Activated CD4-positive, alpha-beta T cell treated with anti-CD3 and anti-CD28 coated beads, Interleukin-2, amount 10 ng/mL, durations not matched to agents 7 days and 5 days (primary cell): ENCODE results near the gene HTR7. TPM values are rescaled to one million over a fixed set of nuclear protein-coding genes. Genes with fewer than 3 reads are reported as not detected.
"Not testable (repeated sequence)": the region's sequence is repeated elsewhere in the genome, so short reads cannot be mapped to it uniquely, and the experiment has no call there.

Experiments used
- CTCF ChIA-PET: fragments of 350-600 bp; sonication (Branson Sonifier 250); formaldehyde crosslinking; loops from one replicate; lab custom pipeline; 2021; ENCODE audit warnings: antibody characterized with exemption; lab: Charles Lee
- POLR2A ChIA-PET: fragments of 350-600 bp; sonication (Branson Sonifier 250); formaldehyde crosslinking; loops from one replicate; lab custom pipeline; 2021; ENCODE audit warnings: antibody characterized with exemption; lab: Charles Lee
- DNase-seq: peaks from one replicate; pipeline ENCODE4 v3.0.0-alpha.2; 2020
- H3K27ac Mint-ChIP-seq: one replicate; pipeline ENCODE4 v1.8.0; 2021; ENCODE audit warnings: mild to moderate bottlenecking, moderate library complexity, mixed read lengths
- H3K27me3 Mint-ChIP-seq: one replicate; pipeline ENCODE4 v1.8.0; 2021; ENCODE audit warnings: mixed read lengths
- H3K36me3 Mint-ChIP-seq: one replicate; pipeline ENCODE4 v1.8.0; 2021; ENCODE audit warnings: low read depth, mixed read lengths
- H3K4me1 Mint-ChIP-seq: one replicate; pipeline ENCODE4 v1.8.0; 2021; ENCODE audit warnings: mixed read lengths
- H3K4me3 Mint-ChIP-seq: one replicate; pipeline ENCODE4 v1.8.0; 2021; ENCODE audit warnings: mild to moderate bottlenecking, moderate library complexity, mixed read lengths
- H3K9me3 Mint-ChIP-seq: one replicate; pipeline ENCODE4 v1.8.0; 2021; ENCODE audit warnings: mixed read lengths
- total RNA-seq, 2 experiments: library from RNA; stranded (reverse); gene quantifications; one replicate each; pipeline ENCODE4 v1.2.3, GENCODE V29; 2021

Gene HTR7
- total RNA-seq, 2 experiments from 2014 or later: not detected

DNA sequence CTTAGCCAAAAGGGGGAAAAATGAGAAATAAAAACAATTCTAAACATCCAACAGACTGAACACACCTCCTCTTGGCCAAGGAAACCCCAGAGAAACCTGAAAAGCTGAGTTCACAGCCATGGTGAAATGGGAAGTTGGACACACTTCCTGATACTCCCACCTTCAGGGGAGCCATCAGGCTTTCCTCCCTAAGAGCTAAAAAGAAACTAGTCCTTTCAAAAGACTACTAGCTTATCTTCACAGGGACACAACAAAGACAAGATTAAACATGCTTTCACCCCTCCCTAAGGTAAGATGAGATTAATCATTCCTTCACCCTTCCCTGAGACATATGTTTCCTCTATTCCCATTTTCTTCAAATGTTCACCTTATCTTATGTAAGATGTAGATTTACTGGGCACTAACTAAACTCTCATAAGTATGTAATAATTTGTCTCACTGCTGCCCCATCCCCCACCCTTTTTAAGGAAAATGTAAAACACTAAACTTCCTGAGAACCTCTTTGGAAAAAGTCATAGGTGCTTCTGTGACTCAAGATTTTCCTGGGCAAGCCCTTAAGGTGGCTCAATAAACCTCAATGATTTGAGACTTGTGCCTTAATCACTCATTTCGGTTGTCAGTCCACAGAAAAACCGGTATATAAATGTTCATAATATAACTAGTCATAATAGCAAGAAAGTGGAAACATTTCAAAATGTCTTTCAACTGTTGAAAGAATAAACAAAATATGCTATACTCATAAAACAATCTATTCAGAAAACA, 40.5 kb downstream of the HTR7 start:
- no peaks in the 10 kb centered on the region for H3K9me3 Mint-ChIP-seq
- CTCF ChIA-PET: no interaction called here
- POLR2A ChIA-PET: no interaction called here
- DNase-seq: no peak
- no peaks in the 10 kb centered on the region for H3K36me3 Mint-ChIP-seq
- no peaks in the 10 kb centered on the region for H3K4me1 Mint-ChIP-seq
- H3K27ac Mint-ChIP-seq: no peak overlapping the region
- peaks cover 5% of the 10 kb centered on the region for H3K27me3 Mint-ChIP-seq
- no peak overlapping the region for H3K4me3 Mint-ChIP-seq

- no peak overlapping the region for H3K27ac Mint-ChIP-seq
- ChIA-PET POLR2A (no interaction called here), CTCF (interaction anchor here (0.7 kb wide), 1 partner anchor 24 kb away, joined by 3 read pairs; no protein-coding TSS in a partner anchor)
- H3K9me3 Mint-ChIP-seq: no peaks in the 10 kb centered on the region
- DNase-seq: no peak
- H3K27me3 Mint-ChIP-seq: peaks cover 5% of the 10 kb centered on the region
- H3K4me3 Mint-ChIP-seq: no peak overlapping the region
- H3K36me3 Mint-ChIP-seq: no peaks in the 10 kb centered on the region
- no peaks in the 10 kb centered on the region for H3K4me1 Mint-ChIP-seq
Observed at GRCh38 chr10:90816466-90816865, 41.4 kb downstream of the HTR7 start.

DNA sequence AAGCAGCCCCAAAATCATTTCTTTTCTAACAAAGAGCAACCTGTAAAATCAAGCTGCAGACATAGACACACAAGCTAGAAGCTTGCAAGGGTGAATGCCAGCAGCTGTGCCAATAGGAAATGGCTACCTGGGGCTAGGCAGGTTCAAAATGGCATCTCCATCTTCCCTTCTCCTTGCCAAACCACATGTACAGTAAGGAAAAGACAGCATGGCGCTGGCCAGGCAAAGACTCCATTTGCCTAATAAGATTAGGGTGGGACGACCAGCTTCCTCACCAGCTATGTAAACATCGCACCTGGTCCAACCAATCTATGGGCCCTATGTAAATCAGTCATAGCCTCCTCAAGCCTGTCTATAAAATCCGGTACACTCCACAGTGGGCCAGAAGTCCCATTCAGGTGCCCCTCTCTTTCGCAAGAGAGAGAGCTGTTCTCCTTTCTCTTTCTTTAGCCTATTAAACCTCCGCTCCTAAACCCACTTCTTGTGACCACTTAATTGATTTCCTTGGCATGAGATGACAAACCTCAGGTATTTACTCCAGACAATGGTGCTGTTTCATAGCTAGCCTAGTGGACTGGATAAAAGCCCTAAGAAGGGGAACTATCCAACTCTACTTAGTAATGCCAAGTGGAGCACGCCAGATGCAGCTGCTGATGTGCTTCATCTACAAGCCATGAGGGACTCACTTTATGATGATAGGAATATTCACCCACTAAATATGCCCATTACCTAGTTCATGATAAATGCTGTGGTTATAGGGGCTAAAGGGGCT, 44.1 kb downstream of the HTR7 start:
- CTCF ChIA-PET: interaction anchor here (0.6 kb wide), 2 partner anchors 13 to 52 kb away, joined by 4 to 6 read pairs; no protein-coding TSS in a partner anchor
- POLR2A ChIA-PET: no interaction called here
- DNase-seq: no peak
- Mint-ChIP-seq H3K27ac (no peak overlapping the region), H3K4me1 (no peaks in the 10 kb centered on the region), H3K36me3 (no peaks in the 10 kb centered on the region), H3K27me3 (no peaks in the 10 kb centered on the region), H3K4me3 (no peak overlapping the region), H3K9me3 (no peaks in the 10 kb centered on the region)

DNA sequence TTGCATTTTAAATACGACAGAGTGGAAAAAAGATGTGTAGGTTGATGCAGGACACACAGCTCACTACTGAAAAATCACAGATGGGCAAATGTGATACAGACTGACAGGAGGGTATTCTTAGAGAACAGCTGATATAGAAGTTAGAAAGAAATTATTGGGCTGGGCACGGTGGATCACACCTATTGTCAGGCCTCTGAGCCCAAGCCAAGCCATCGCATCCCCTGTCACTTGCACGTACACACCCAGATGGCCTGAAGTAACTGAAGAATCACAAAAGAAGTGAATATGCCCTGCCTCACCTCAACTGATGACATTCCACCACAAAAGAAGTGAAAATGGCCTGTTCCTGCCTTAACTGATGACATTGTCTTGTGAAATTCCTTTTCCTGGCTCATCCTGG, 50.7 kb downstream of the HTR7 start:
- DNase-seq, H3K4me3 Mint-ChIP-seq, POLR2A ChIA-PET, H3K27ac Mint-ChIP-seq, H3K36me3 Mint-ChIP-seq, H3K9me3 Mint-ChIP-seq, H3K4me1 Mint-ChIP-seq, H3K27me3 Mint-ChIP-seq: not testable (repeated sequence)
- CTCF ChIA-PET: interaction anchor here (0.6 kb wide), 1 partner anchor 19 kb away, joined by 3 read pairs; no protein-coding TSS in a partner anchor

DNA sequence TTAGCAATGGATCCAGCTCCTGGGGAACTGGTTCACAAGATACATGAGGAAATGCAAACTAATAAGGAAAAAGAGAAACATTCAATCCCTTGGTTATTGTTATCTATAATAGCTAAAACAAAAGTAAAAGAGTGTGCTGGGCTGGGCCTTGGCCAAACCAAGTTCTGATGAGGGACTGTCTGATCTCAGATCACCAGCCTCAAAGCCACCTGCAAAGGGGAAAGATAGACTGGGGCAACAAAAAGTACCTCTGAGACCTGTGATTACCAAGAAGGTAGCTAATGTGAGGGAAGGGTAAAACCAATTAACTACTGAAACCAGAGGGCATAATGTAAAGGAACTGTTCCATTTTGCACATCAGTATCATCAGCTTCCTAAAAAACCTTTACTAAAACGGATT, 51.2 kb downstream of the HTR7 start:
- Mint-ChIP-seq H3K4me3 (no peak overlapping the region), H3K27me3 (no peaks in the 10 kb centered on the region), H3K36me3 (no peaks in the 10 kb centered on the region), H3K9me3 (no peaks in the 10 kb centered on the region), H3K4me1 (no peaks in the 10 kb centered on the region), H3K27ac (no peak overlapping the region)
- DNase-seq: no peak
- ChIA-PET CTCF (interaction anchor here (0.6 kb wide), 1 partner anchor 19 kb away, joined by 3 read pairs; no protein-coding TSS in a partner anchor), POLR2A (no interaction called here)

DNA sequence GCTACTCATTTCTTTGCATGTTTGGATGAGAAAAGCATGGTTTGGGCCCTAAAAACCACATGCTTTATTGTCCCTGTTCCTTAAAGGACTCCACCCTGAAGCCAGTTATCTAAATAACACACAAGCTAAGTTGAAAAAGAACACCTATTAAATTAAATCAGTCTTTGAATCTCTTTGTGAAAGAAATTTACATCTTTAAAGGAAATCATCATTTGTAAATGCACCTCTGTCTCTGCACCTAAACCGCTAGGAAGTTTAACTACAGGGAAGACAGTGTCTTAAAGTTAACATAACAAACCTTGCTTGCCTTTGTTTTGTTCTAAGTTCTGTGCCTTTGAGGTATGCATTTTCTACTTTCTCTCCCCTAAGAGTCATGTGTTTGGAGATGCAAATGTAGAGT, 52.6 kb downstream of the HTR7 start:
- Mint-ChIP-seq H3K9me3 (no peaks in the 10 kb centered on the region), H3K4me3 (no peak overlapping the region), H3K4me1 (no peaks in the 10 kb centered on the region), H3K27ac (no peak overlapping the region), H3K36me3 (no peaks in the 10 kb centered on the region), H3K27me3 (no peaks in the 10 kb centered on the region)
- CTCF ChIA-PET: no interaction called here
- no peak for DNase-seq
- POLR2A ChIA-PET: no interaction called here

DNA sequence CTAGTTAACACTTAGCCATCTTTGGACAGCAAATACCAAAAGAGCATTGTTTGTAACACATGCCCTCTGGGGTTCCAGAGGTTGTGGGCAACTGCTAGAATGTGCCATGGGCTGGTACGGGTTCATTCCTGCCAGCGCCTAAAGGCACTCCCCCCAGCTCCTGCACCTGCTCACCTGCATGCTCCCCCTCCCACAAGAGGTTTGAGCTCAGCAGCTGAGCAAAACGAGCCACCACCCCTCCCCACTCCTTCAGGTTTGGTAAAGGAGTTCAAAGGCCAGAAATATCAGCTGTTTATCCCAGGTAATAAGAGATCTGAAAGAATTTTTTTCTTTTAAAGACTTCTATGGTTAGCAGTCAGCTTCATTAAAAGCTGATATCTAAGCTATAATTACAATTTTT, 53.5 kb downstream of the HTR7 start:
- ChIA-PET CTCF (no interaction called here), POLR2A (no interaction called here)
- no peak for DNase-seq
- Mint-ChIP-seq H3K27me3 (no peaks in the 10 kb centered on the region), H3K4me3 (no peak overlapping the region), H3K27ac (no peak overlapping the region), H3K36me3 (no peaks in the 10 kb centered on the region), H3K9me3 (no peaks in the 10 kb centered on the region), H3K4me1 (no peaks in the 10 kb centered on the region)

DNA sequence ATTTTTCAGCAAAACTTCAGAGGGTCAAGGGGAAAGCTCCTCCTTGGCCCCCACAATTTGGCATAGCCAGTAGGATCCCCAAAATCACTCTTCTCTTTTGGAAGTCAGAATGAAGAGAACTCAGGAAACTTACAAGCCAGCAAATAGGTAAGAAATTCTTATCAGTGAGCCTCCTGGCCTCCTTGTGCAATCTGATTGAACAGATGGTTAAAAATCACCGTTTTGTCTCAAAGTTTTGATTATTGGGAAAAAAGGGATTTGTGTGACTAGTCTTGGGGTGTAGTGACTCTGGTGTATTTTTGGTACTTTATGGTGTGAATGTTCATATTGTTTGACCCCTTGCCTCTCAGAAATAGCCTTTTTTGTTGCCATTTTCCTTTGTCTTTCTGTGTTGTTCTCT, 56.2 kb downstream of the HTR7 start:
- H3K36me3 Mint-ChIP-seq: no peaks in the 10 kb centered on the region
- H3K27me3 Mint-ChIP-seq: peaks cover 7% of the 10 kb centered on the region
- H3K4me1 Mint-ChIP-seq: no peaks in the 10 kb centered on the region
- DNase-seq: no peak
- ChIA-PET POLR2A (no interaction called here), CTCF (no interaction called here)
- H3K4me3 Mint-ChIP-seq: no peak overlapping the region
- H3K27ac Mint-ChIP-seq: no peak overlapping the region
- no peaks in the 10 kb centered on the region for H3K9me3 Mint-ChIP-seq

GRCh38 chr10:90800232-90800796, 57.5 kb downstream of the HTR7 start:
- no peak for DNase-seq
- CTCF ChIA-PET: interaction anchor here (0.6 kb wide), 1 partner anchor 13 kb away, joined by 4 read pairs; no protein-coding TSS in a partner anchor
- peaks cover 7% of the 10 kb centered on the region for H3K27me3 Mint-ChIP-seq
- POLR2A ChIA-PET: no interaction called here
- H3K4me3 Mint-ChIP-seq: no peak overlapping the region
- no peaks in the 10 kb centered on the region for H3K36me3 Mint-ChIP-seq
- peaks cover under 1% of the 10 kb centered on the region for H3K9me3 Mint-ChIP-seq
- no peak overlapping the region for H3K27ac Mint-ChIP-seq
- no peaks in the 10 kb centered on the region for H3K4me1 Mint-ChIP-seq

DNA sequence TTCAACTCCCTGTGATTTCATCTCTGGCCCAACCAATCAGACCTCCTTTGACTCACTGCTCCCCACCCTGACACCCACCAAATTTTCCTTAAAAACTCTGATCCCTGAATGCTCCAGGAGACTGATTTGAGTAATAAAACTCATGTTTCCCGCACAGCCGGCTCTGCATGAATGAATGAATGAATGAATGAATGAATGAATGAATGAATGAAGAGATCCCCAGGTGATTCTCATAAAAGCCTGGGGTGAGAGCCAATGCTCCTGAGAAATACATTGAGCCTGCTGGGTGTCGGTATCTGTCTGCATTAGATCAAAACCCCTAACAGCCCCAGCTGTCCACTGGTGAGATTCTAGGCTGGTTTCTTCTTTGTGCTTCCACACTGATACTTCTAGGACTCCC, 58.7 kb downstream of the HTR7 start:
- no peak for DNase-seq
- Mint-ChIP-seq H3K9me3 (peaks cover 4% of the 10 kb centered on the region), H3K27me3 (peaks cover 7% of the 10 kb centered on the region), H3K4me3 (no peak overlapping the region), H3K36me3 (no peaks in the 10 kb centered on the region), H3K4me1 (no peaks in the 10 kb centered on the region), H3K27ac (no peak overlapping the region)
- ChIA-PET POLR2A (no interaction called here), CTCF (no interaction called here)

- Mint-ChIP-seq H3K4me1 (no peaks in the 10 kb centered on the region), H3K9me3 (peaks cover 4% of the 10 kb centered on the region), H3K36me3 (no peaks in the 10 kb centered on the region), H3K4me3 (no peak overlapping the region), H3K27ac (no peak overlapping the region), H3K27me3 (peaks cover 9% of the 10 kb centered on the region)
- CTCF ChIA-PET: no interaction called here
- no peak for DNase-seq
- POLR2A ChIA-PET: no interaction called here
Observed at GRCh38 chr10:90798482-90798881, 59.4 kb downstream of the HTR7 start.

- no peak for DNase-seq
- H3K4me1 Mint-ChIP-seq: peaks cover 7% of the 10 kb centered on the region
- no peaks in the 10 kb centered on the region for H3K36me3 Mint-ChIP-seq
- ChIA-PET CTCF (no interaction called here), POLR2A (no interaction called here)
- H3K4me3 Mint-ChIP-seq: no peak overlapping the region
- no peak overlapping the region for H3K27ac Mint-ChIP-seq
- H3K9me3 Mint-ChIP-seq: peaks cover 4% of the 10 kb centered on the region
- H3K27me3 Mint-ChIP-seq: peaks cover 20% of the 10 kb centered on the region
Observed at GRCh38 chr10:90790422-90790821, 67.4 kb downstream of the HTR7 start.

DNA sequence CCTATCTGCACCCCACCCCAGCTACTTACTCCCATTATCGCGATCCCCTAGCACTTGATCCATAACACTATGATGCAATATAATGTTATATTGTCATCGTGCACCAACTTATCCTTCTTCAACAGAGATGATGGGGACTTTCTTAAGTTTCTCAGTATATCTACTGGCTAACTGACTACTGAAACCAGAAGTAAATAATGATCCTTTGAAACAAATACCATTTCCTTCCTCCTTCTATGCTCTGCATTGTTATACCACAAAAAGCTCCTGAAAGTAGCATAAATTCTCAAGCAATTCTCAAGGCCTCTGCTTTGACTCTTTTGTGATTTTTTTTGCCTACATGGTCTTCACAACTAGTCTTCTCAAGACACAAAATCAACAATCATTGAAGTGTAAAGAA, 68.9 kb downstream of the HTR7 start:
- H3K27ac Mint-ChIP-seq: no peak overlapping the region
- no peaks in the 10 kb centered on the region for H3K9me3 Mint-ChIP-seq
- peaks cover 21% of the 10 kb centered on the region for H3K27me3 Mint-ChIP-seq
- no peaks in the 10 kb centered on the region for H3K36me3 Mint-ChIP-seq
- DNase-seq: no peak
- peaks cover 7% of the 10 kb centered on the region for H3K4me1 Mint-ChIP-seq
- POLR2A ChIA-PET: no interaction called here
- no peak overlapping the region for H3K4me3 Mint-ChIP-seq
- CTCF ChIA-PET: interaction anchor here (0.6 kb wide), 1 partner anchor 1027 kb away, joined by 4 read pairs; no protein-coding TSS in a partner anchor
